Left lung (tissue), 10 donors: Measurements from ENCODE around the gene CTIF. TPM values are rescaled to one million over a fixed set of nuclear protein-coding genes. Genes with fewer than 3 reads are reported as not detected.
A peak's percentile ranks its signal among the peaks of the same experiment; 100 is the strongest.

ENCODE experiments used
- ATAC-seq: fragments of 200-7000 bp; cut with Tn5 transposase; one replicate; pipeline ENCODE4 v1.9.1; 2020; ENCODE audit warnings: moderate library complexity
- DNase-seq, 4 donors: peaks; one replicate each; pipeline ENCODE4 v3.0.0-alpha.2; 2013 to 2020
- H3K27ac ChIP-seq, 2 donors: fragments of 200-600 bp; sonication (generic) in 1 of 2; one replicate each; pipeline versions ENCODE4 v1.5.0 to v1.8.0; 2020 to 2021
- H3K27me3 ChIP-seq, 2 donors: fragments of 200-600 bp; sonication (generic) in 1 of 2; one replicate each; pipeline versions ENCODE4 v1.5.0 to v1.8.0; 2020 to 2021
- H3K36me3 ChIP-seq, 2 donors: fragments of 200-600 bp; sonication (generic) in 1 of 2; one replicate each; pipeline versions ENCODE4 v1.5.0 to v1.8.0; 2020 to 2021
- H3K4me1 ChIP-seq, 2 donors: fragments of 200-600 bp; one replicate each; pipeline ENCODE4 v1.8.0; 2021
- H3K4me3 ChIP-seq, 2 donors: fragments of 200-600 bp; sonication (generic) in 1 of 2; one replicate each; pipeline versions ENCODE4 v1.5.0 to v1.8.0; 2020 to 2021; ENCODE audit warnings: mild to moderate bottlenecking in 1 of 2
- H3K9me3 ChIP-seq, 2 donors: fragments of 200-600 bp; sonication (generic) in 1 of 2; one replicate each; pipeline versions ENCODE4 v1.5.0 to v1.8.0; 2020 to 2021
- CTCF ChIP-seq, 2 donors: fragments of 200-600 bp; sonication (generic) in 1 of 2; IDR thresholded peaks; one replicate each; pipeline versions ENCODE4 v1.5.0 to v1.8.0; 2021; ENCODE audit warnings: antibody characterized with exemption in 2 of 2
- intact Hi-C, 2 donors: fragments of 100-400 bp; cut with DNase I; formaldehyde crosslinking; loops; one replicate each; pipeline versions ENCODE4 v1.11.2 to v1.14.2; 2022
- polyA plus RNA-seq, 6 donors: library from polyadenylated mRNA; unstranded; fragments of 120-200 nt; gene quantifications; one replicate each; pipeline ENCODE4 v1.2.1, GENCODE V29; 2013; ENCODE audit not compliant: insufficient read length in 6 of 6
- total RNA-seq, 2 donors: library from RNA; stranded (reverse); fragmentation: NEBNext Ultra II Directional; extraction: Animal tissue kit (Norgen Biotek cat#: 25700); gene quantifications; one replicate each; pipeline ENCODE4 v1.2.1, GENCODE V29; 2021
- donor health status: DM: no; HTN: yes; CAD: no.
- donor health status: DM: no; HTN: no; CAD: no.

CTIF gene
- total and polyA plus RNA-seq, 8 donors = 24.9 to 46.1 (median 34.9) TPM

DNA sequence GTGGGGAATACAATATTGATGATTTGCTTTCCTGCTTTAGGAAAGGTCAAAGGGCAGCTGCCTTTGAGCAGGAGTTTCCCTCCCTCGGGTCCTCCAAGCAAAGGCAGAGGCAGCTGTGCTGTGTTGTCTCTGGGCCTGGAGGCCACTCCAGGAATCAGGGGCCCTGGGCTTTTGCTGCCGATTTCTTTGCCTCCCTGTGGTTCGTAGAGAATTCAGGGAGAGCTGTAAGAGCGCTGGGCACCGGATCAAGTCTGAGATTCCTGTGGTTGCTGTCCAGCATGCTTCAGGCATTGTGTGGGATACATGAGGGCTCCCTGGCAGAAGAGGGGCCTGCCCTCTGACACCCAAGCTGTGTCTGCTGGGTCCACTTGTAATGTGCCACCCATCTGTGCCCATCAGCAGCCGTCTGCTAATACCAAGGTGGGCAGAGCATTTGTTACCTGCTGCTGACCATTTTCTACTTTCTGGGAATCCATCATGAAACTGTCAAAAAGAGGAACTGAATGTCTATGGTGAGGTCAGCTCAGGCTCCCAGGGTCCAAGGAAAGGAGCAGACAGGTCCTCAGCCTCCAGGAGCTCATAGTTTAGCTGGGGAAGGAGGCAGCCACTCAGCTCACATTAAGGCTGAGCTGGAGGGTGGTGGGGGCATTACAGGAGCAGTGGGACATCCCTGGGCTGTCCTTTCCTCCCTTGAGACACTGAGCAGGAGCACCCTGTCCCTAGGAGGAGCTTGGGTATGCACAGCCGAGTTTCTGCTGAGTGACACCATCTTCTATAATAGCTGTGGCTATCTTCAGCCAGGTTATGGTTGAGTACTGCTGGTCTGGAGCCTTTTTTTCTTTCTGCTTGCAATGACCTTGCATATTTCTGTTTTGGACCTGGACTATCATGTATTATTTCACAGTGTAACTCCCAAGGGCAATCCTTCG, 68.5 kb downstream of the CTIF start:
- DNase-seq (peak in 3 of 4 donors; percentile 49 to 69 (median 60)), ATAC-seq (peak; percentile 88)
- no peak overlapping the region for H3K27ac ChIP-seq
- H3K4me1 ChIP-seq = peaks cover 0 to 4% of the 10 kb centered on the region in 2 donors
- no peak overlapping the region for H3K4me3 ChIP-seq
- H3K27me3 ChIP-seq = no peaks in the 10 kb centered on the region
- intact Hi-C loops = no loop called here
- no peak for TF ChIP-seq CTCF (IDR thresholded peaks at IDR 0.05)
- no peaks in the 10 kb centered on the region for H3K36me3 ChIP-seq
- no peaks in the 10 kb centered on the region for H3K9me3 ChIP-seq

- Histone ChIP-seq H3K36me3 (no peaks in the 10 kb centered on the region), H3K27me3 (no peaks in the 10 kb centered on the region), H3K4me1 (peaks cover 0 to 4% of the 10 kb centered on the region in 2 donors), H3K9me3 (no peaks in the 10 kb centered on the region), H3K4me3 (no peak overlapping the region), H3K27ac (no peak overlapping the region)
- DNase-seq (peak in 1 of 4 donors; percentile 42), ATAC-seq (no peak)
- intact Hi-C loops = no loop called here
- no peak for TF ChIP-seq CTCF (IDR thresholded peaks at IDR 0.05)
These were observed 69.8 kb downstream of the CTIF start for GRCh38 chr18:48608581-48608980.

DNA sequence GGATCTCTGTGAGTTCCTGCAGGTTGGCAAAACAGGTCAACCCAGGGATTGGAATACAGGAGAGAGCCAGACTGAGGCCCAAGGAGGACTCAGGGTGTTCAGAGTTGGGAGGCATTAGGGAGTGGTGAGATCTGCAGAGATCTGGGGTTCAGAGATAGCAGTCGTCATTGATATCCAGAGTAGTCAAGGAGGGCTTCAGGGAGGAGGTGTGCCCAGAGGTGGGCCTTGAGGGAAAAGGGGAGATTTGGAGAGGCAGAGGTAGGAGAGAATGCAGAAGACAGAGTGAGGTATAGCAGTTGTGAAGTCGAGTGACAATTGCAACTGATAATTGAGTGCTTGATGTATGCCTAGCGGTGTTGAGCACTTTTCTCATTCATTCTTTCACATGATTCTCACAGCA, 70.3 kb downstream of the CTIF start:
- no peaks in the 10 kb centered on the region for H3K36me3 ChIP-seq
- no peak for ATAC-seq
- no peak overlapping the region for H3K4me3 ChIP-seq
- H3K27me3 ChIP-seq = no peaks in the 10 kb centered on the region
- intact Hi-C loops = no loop called here
- peaks cover 0 to 4% of the 10 kb centered on the region in 2 donors for H3K4me1 ChIP-seq
- H3K9me3 ChIP-seq = no peaks in the 10 kb centered on the region
- TF ChIP-seq CTCF (IDR thresholded peaks at IDR 0.05) = no peak
- no peak for DNase-seq
- no peak overlapping the region for H3K27ac ChIP-seq

GRCh38 chr18:48609820-48610815, 71.3 kb downstream of the CTIF start:
- ATAC-seq = no peak
- intact Hi-C loops = no loop called here

More at GRCh38 chr18:48609820-48610815, 71.3 kb downstream of the CTIF start:
- Histone ChIP-seq H3K4me3 (no peak overlapping the region), H3K4me1 (peaks cover 0 to 4% of the 10 kb centered on the region in 2 donors), H3K27ac (no peak overlapping the region), H3K36me3 (no peaks in the 10 kb centered on the region), H3K27me3 (no peaks in the 10 kb centered on the region), H3K9me3 (no peaks in the 10 kb centered on the region)
- no peak for TF ChIP-seq CTCF (IDR thresholded peaks at IDR 0.05)
- no peak for DNase-seq
